Effector CD4-positive, alpha-beta T cell (primary cell): ENCODE results near the gene ART1.
"Not testable (repeated sequence)": the region's sequence is repeated elsewhere in the genome, so short reads cannot be mapped to it uniquely, and the experiment has no call there.

Experiments used
- DNase-seq: peaks from one replicate; pipeline ENCODE4 v3.0.0-alpha.2; 2020

Gene ART1

GRCh38 chr11:3632070-3632660, 12.8 kb upstream of the ART1 start:
- no peak for DNase-seq

GRCh38 chr11:3635641-3636375, 9.1 kb upstream of the ART1 start:
- no peak for DNase-seq

GRCh38 chr11:3637201-3637600, 7.7 kb upstream of the ART1 start:
- DNase-seq, result no peak

- DNase-seq, result no peak
Measured at GRCh38 chr11:3638513-3638912, 6.4 kb upstream of the ART1 start.

- DNase-seq, result no peak
Measured at GRCh38 chr11:3639841-3640240, 5.1 kb upstream of the ART1 start.

GRCh38 chr11:3641191-3641590, 3.7 kb upstream of the ART1 start:
- no peak for DNase-seq

GRCh38 chr11:3641701-3642070, 3.2 kb upstream of the ART1 start, which contains the start of gene ART5:
Gene ART5, minus strand, starts transcription at chr11:3641992. Its CDS starts 130 bp downstream, at chr11:3641862.
- DNase-seq, result no peak

- DNase-seq, result peak; percentile 66
Measured at GRCh38 chr11:3642071-3642951, 2.6 kb upstream of the ART1 start.

GRCh38 chr11:3643102-3643546, 1.8 kb upstream of the ART1 start:
- not testable (repeated sequence) for DNase-seq

GRCh38 chr11:3645552-3645951, 624 bp downstream of the ART1 start:
- no peak for DNase-seq

GRCh38 chr11:3648843-3649242, 3.9 kb downstream of the ART1 start:
- not testable (repeated sequence) for DNase-seq

GRCh38 chr11:3649374-3649773, 4.4 kb downstream of the ART1 start:
- DNase-seq, result not testable (repeated sequence)

GRCh38 chr11:3652514-3652913, 7.6 kb downstream of the ART1 start:
- not testable (repeated sequence) for DNase-seq

- no peak for DNase-seq
Measured at GRCh38 chr11:3655547-3655946, 10.6 kb downstream of the ART1 start.

- not testable (repeated sequence) for DNase-seq
Measured at GRCh38 chr11:3657331-3657730, 12.4 kb downstream of the ART1 start.

- DNase-seq, result no peak
Measured at GRCh38 chr11:3658252-3658651, 13.3 kb downstream of the ART1 start.

- no peak for DNase-seq
Measured at GRCh38 chr11:3659595-3660515, 14.9 kb downstream of the ART1 start.

- no peak for DNase-seq
Measured at GRCh38 chr11:3660960-3661359, 16.0 kb downstream of the ART1 start.

GRCh38 chr11:3662856-3663255, 17.9 kb downstream of the ART1 start:
- DNase-seq, result no peak

- no peak for DNase-seq
Measured at GRCh38 chr11:3664032-3664630, 19.2 kb downstream of the ART1 start.

GRCh38 chr11:3665336-3666022, 20.6 kb downstream of the ART1 start:
- DNase-seq, result no peak
